Transverse colon (tissue), 4 donors: Measurements from ENCODE around the gene ZFX. TPM values are rescaled to one million over a fixed set of nuclear protein-coding genes. Genes with fewer than 3 reads are reported as not detected.
"Not testable (repeated sequence)": the region's sequence is repeated elsewhere in the genome, so short reads cannot be mapped to it uniquely, and the experiment has no call there.

Experiments
- DNase-seq: peaks from one replicate; pipeline ENCODE4 v3.0.0-alpha.2; 2019
- H3K27ac ChIP-seq, 4 donors: fragments of 200-600 bp; sonication (generic); 2 replicates each; pipeline ENCODE4 v1.5.1; 2016 to 2018; ENCODE audit warnings: inconsistent platforms in 4 of 4
- H3K27me3 ChIP-seq: fragments of 200-600 bp; sonication (generic); 2 replicates; pipeline ENCODE4 v1.5.1; 2017; ENCODE audit warnings: inconsistent platforms
- H3K36me3 ChIP-seq, 4 donors: fragments of 200-600 bp; sonication (generic); 2 replicates each; pipeline ENCODE4 v1.5.1; 2017 to 2019; ENCODE audit warnings: inconsistent platforms in 4 of 4
- H3K4me1 ChIP-seq, 4 donors: fragments of 200-600 bp; sonication (generic); 2 replicates each; pipeline ENCODE4 v1.5.1; 2017 to 2020; ENCODE audit warnings: inconsistent platforms in 4 of 4
- H3K4me3 ChIP-seq, 4 donors: fragments of 200-600 bp; sonication (generic); 1 replicate in 1 of 4; 2 replicates in 3 of 4; pipeline versions ENCODE4 v1.5.1 to v1.6.1; 2017 to 2019; ENCODE audit warnings: inconsistent platforms in 4 of 4
- H3K9me3 ChIP-seq, 2 donors: fragments of 200-600 bp; sonication (generic); 2 replicates each; pipeline ENCODE4 v1.5.1; 2017 to 2019; ENCODE audit warnings: inconsistent platforms in 2 of 2
- CTCF ChIP-seq, 5 experiments: fragments of 200-600 bp in 3 of 5; fragments of 450-650 bp in 2 of 5; sonication (generic) in 3 of 5; IDR thresholded peaks; 1 replicate in 2 of 5; 2 replicates in 3 of 5; pipeline ENCODE4 v1.5.1; 2016 to 2017; ENCODE audit warnings: antibody characterized with exemption in 5 of 5, inconsistent platforms in 3 of 5, mild to moderate bottlenecking in 2 of 5, moderate library complexity in 1 of 5
- EP300 ChIP-seq: sonication (generic); formaldehyde crosslinking; IDR thresholded peaks from one replicate; pipeline ENCODE4 v1.6.1; 2017; ENCODE audit warnings: antibody characterized with exemption, low read depth
- POLR2A ChIP-seq: fragments of 450-650 bp; IDR thresholded peaks from one replicate; pipeline ENCODE4 v1.6.1; 2016; ENCODE audit warnings: antibody characterized with exemption, mild to moderate bottlenecking, moderate library complexity
- POLR2AphosphoS5 ChIP-seq, 3 donors: sonication (generic); formaldehyde crosslinking; IDR thresholded peaks; one replicate each; pipeline ENCODE4 v1.6.1; 2016; ENCODE audit warnings: antibody characterized with exemption in 3 of 3
- WGBS, 2 donors: methylation state at CpG; one replicate each; pipeline ENCODE4 v1.1.5; 2018; ENCODE audit warnings: low coverage in 1 of 2; 5-methylcytosine and 5-hydroxymethylcytosine counted together
- in situ Hi-C, 4 donors: fragments of 200-750 bp; cut with MboI; loops; one replicate each; pipeline versions ENCODE4 v1.15.0 to v1.15.1; 2017; ENCODE audit warnings: low sequenced_read_pairs in 3 of 4, low pct_ligation_motif_present in 1 of 4, low pct_unique_long_range_greater_than_20kb in 1 of 4
- intact Hi-C: fragments of 100-400 bp; cut with DNase I; formaldehyde crosslinking; loops from one replicate; pipeline ENCODE4 v1.15.1; 2023; ENCODE audit warnings: low total_unique reads
- total RNA-seq, 4 donors: library from RNA; depleted of rRNA; stranded (reverse); fragments of >200 nt; gene quantifications; one replicate each; pipeline ENCODE4 v1.1.0, GENCODE V29; 2016

Gene ZFX
- total RNA-seq, 4 donors from 2014 or later: 33.7 to 50.5 (median 47.4) TPM

- Histone ChIP-seq H3K27me3 (no peaks in the 10 kb centered on the region), H3K9me3 (no peaks in the 10 kb centered on the region), H3K27ac (peak overlapping the region; percentile 27 to 97 (median 42)), H3K4me1 (peaks cover 19 to 51% (median 39%) of the 10 kb centered on the region in 4 donors), H3K36me3 (no peaks in the 10 kb centered on the region), H3K4me3 (no peak overlapping the region)
- in situ Hi-C loops: no loop called here
- no peak for DNase-seq
- 31 to 61% methylated on average over 2 of the region's 2 CpGs for WGBS, 2 donors
- TF ChIP-seq POLR2A (no peak), CTCF (IDR thresholded peaks at IDR 0.05) (no peak), POLR2AphosphoS5 (IDR thresholded peaks at IDR 0.05) (no peak), EP300 (no peak)
- intact Hi-C loops: loop anchor here (10.0 kb wide), 1 partner anchor 99 kb away; the partner anchor contains the start of gene EIF2S3
Measured at GRCh38 chrX:24153796-24154189, 4.3 kb downstream of the ZFX start.

- in situ Hi-C loops (no loop called here), intact Hi-C loops (loop anchor here (10.0 kb wide), 1 partner anchor 100 kb away; the partner anchor contains the start of gene EIF2S3)
- Histone ChIP-seq H3K9me3 (no peaks in the 10 kb centered on the region), H3K27me3 (no peaks in the 10 kb centered on the region), H3K27ac (peak overlapping the region in 3 of 4 donors; percentile 27 to 53 (median 32)), H3K4me1 (peaks cover 19 to 51% (median 40%) of the 10 kb centered on the region in 4 donors), H3K4me3 (no peak overlapping the region), H3K36me3 (no peaks in the 10 kb centered on the region)
- DNase-seq: no peak
- whole genome bisulfite sequencing, 2 donors: 45 to 73% methylated on average over 8 of the region's 8 CpGs
- TF ChIP-seq POLR2A (no peak), CTCF (IDR thresholded peaks at IDR 0.05) (no peak), EP300 (no peak), POLR2AphosphoS5 (IDR thresholded peaks at IDR 0.05) (no peak)
Measured at GRCh38 chrX:24154490-24155034, 5.0 kb downstream of the ZFX start.

GRCh38 chrX:24155747-24156146 lies 6.2 kb downstream of the ZFX start:
- intact Hi-C loops: loop anchor here (10.0 kb wide), 1 partner anchor 101 kb away; the partner anchor contains the start of gene EIF2S3
- H3K27me3 ChIP-seq, H3K36me3 ChIP-seq, H3K27ac ChIP-seq, H3K4me3 ChIP-seq, DNase-seq, H3K9me3 ChIP-seq, in situ Hi-C loops: not testable (repeated sequence)
- 85 to 88% methylated on average over 1 to 7 of the region's 7 CpGs for WGBS, 2 donors
- peaks cover 19 to 51% (median 40%) of the 10 kb centered on the region in 4 donors for H3K4me1 ChIP-seq

GRCh38 chrX:24156177-24156576 lies 6.6 kb downstream of the ZFX start:
- intact Hi-C loops (loop anchor here (10.0 kb wide), 1 partner anchor 101 kb away; the partner anchor contains the start of gene EIF2S3), in situ Hi-C loops (no loop called here)
- Histone ChIP-seq H3K4me1 (peaks cover 18 to 47% (median 40%) of the 10 kb centered on the region in 4 donors), H3K27me3 (no peaks in the 10 kb centered on the region), H3K36me3 (no peaks in the 10 kb centered on the region), H3K9me3 (no peaks in the 10 kb centered on the region), H3K4me3 (no peak overlapping the region), H3K27ac (no peak overlapping the region)
- WGBS, 2 donors: 72 to 82% methylated on average over 4 of the region's 4 CpGs
- DNase-seq: no peak
- TF ChIP-seq EP300 (no peak), POLR2AphosphoS5 (IDR thresholded peaks at IDR 0.05) (no peak), CTCF (IDR thresholded peaks at IDR 0.05) (no peak), POLR2A (no peak)
